Neural progenitor cell (in vitro differentiated cells): ENCODE measurements around the gene HLA-E. TPM values are rescaled to one million over a fixed set of nuclear protein-coding genes. Genes with fewer than 3 reads are reported as not detected.
A peak's percentile ranks its signal among the peaks of the same experiment; 100 is the strongest.
"Not testable (repeated sequence)": the region's sequence is repeated elsewhere in the genome, so short reads cannot be mapped to it uniquely, and the experiment has no call there.

Experiments used
- DNase-seq: peaks from one replicate; pipeline ENCODE4 v3.0.0-alpha.2; 2016; ENCODE audit warnings: low spot score
- H2AFZ ChIP-seq: fragments of 200-600 bp; sonication (generic); replicated peaks from 2 replicates; pipeline ENCODE4 v1.6.1; 2016; ENCODE audit warnings: antibody characterized with exemption
- H3F3A ChIP-seq: fragments of 200-600 bp; sonication (generic); 2 replicates; pipeline ENCODE4 v1.6.1; 2016; ENCODE audit warnings: antibody characterized with exemption, low read depth
- H3K27ac ChIP-seq: fragments of 200-600 bp; sonication (generic); 2 replicates; pipeline ENCODE4 v1.5.1; 2016; ENCODE audit warnings: mild to moderate bottlenecking
- H3K27me3 ChIP-seq: fragments of 200-600 bp; sonication (generic); 2 replicates; pipeline ENCODE4 v1.6.1; 2016; ENCODE audit warnings: mild to moderate bottlenecking, moderate library complexity
- H3K36me3 ChIP-seq: fragments of 200-600 bp; sonication (generic); 2 replicates; pipeline ENCODE4 v1.5.1; 2016
- H3K4me1 ChIP-seq: fragments of 200-600 bp; sonication (generic); 2 replicates; pipeline ENCODE4 v1.6.1; 2016; ENCODE audit warnings: mixed run types
- H3K4me2 ChIP-seq: fragments of 200-600 bp; sonication (generic); 2 replicates; pipeline ENCODE4 v1.6.1; 2016
- H3K4me3 ChIP-seq: fragments of 200-600 bp; sonication (generic); 2 replicates; pipeline ENCODE4 v1.5.1; 2016
- H3K79me2 ChIP-seq: fragments of 200-600 bp; sonication (generic); 2 replicates; pipeline ENCODE4 v1.6.1; 2016; ENCODE audit warnings: low read depth
- H3K9ac ChIP-seq: fragments of 200-600 bp; sonication (generic); 2 replicates; pipeline ENCODE4 v1.6.1; 2016
- H3K9me3 ChIP-seq: fragments of 200-600 bp; sonication (generic); 2 replicates; pipeline ENCODE4 v1.5.1; 2016; ENCODE audit warnings: low read depth
- H4K20me1 ChIP-seq: fragments of 200-600 bp; sonication (generic); 2 replicates; pipeline ENCODE4 v1.6.1; 2016; ENCODE audit warnings: low read depth
- H3K27ac Mint-ChIP-seq: 3 replicates; pipeline ENCODE4 v1.8.0; 2021; ENCODE audit warnings: mixed read lengths
- H3K27me3 Mint-ChIP-seq: 2 replicates; pipeline ENCODE4 v1.8.0; 2022; ENCODE audit warnings: low read depth, mild to moderate bottlenecking, inconsistent platforms, moderate library complexity, mixed read lengths; ENCODE audit not compliant: insufficient read depth
- H3K36me3 Mint-ChIP-seq: 3 replicates; pipeline ENCODE4 v1.8.0; 2021; ENCODE audit warnings: mixed read lengths
- H3K4me1 Mint-ChIP-seq: 3 replicates; pipeline ENCODE4 v1.8.0; 2021; ENCODE audit warnings: mixed read lengths
- H3K4me3 Mint-ChIP-seq: 3 replicates; pipeline ENCODE4 v1.8.0; 2021; ENCODE audit warnings: mild to moderate bottlenecking, moderate library complexity, mixed read lengths
- H3K9me3 Mint-ChIP-seq: 3 replicates; pipeline ENCODE4 v1.8.0; 2020; ENCODE audit warnings: mixed read lengths
- CTCF ChIP-seq: fragments of 200-600 bp; sonication (generic); IDR thresholded peaks from 2 replicates; pipeline ENCODE4 v1.5.1; 2017; ENCODE audit warnings: antibody characterized with exemption, mild to moderate bottlenecking
- EZH2 ChIP-seq: fragments of 200-600 bp; sonication (generic); IDR thresholded peaks from 2 replicates; pipeline ENCODE4 v1.6.1; 2017; ENCODE audit warnings: antibody characterized with exemption, mild to moderate bottlenecking, moderate library complexity
- EZH2phosphoT487 ChIP-seq: fragments of 200-600 bp; sonication (generic); IDR thresholded peaks from 2 replicates; pipeline ENCODE4 v1.6.1; 2017; ENCODE audit warnings: antibody characterized with exemption
- total RNA-seq: library from RNA; depleted of rRNA; stranded (reverse); fragments of >200 nt; gene quantifications from 2 replicates; pipeline ENCODE4 v1.2.3, GENCODE V29; 2015; ENCODE audit warnings: low replicate concordance

HLA-E gene
- total RNA-seq, 1 donor from 2014 or later: 24.8 TPM

- not testable (repeated sequence) for H3K27ac ChIP-seq, H3K4me1 ChIP-seq, H3K36me3 ChIP-seq, H4K20me1 ChIP-seq, H3K4me3 Mint-ChIP-seq, H3K36me3 Mint-ChIP-seq, H3K27ac Mint-ChIP-seq, H3K4me1 Mint-ChIP-seq, H3F3A ChIP-seq, H3K9ac ChIP-seq, H3K79me2 ChIP-seq, H3K9me3 ChIP-seq, H3K9me3 Mint-ChIP-seq
- Histone ChIP-seq H3K27me3 (peaks cover 76% of the 10 kb centered on the region), H3K4me2 (peak overlapping the region; percentile 73), H2AFZ (peak overlapping the region; percentile 82), H3K4me3 (peak overlapping the region; percentile 37)
- DNase-seq: peak; percentile 94
- peak; percentile 91 for TF ChIP-seq CTCF
- H3K27me3 Mint-ChIP-seq: peaks cover 39% of the 10 kb centered on the region
These were observed 7.2 kb upstream of the HLA-E start for GRCh38 chr6:30481965-30482644.

DNA sequence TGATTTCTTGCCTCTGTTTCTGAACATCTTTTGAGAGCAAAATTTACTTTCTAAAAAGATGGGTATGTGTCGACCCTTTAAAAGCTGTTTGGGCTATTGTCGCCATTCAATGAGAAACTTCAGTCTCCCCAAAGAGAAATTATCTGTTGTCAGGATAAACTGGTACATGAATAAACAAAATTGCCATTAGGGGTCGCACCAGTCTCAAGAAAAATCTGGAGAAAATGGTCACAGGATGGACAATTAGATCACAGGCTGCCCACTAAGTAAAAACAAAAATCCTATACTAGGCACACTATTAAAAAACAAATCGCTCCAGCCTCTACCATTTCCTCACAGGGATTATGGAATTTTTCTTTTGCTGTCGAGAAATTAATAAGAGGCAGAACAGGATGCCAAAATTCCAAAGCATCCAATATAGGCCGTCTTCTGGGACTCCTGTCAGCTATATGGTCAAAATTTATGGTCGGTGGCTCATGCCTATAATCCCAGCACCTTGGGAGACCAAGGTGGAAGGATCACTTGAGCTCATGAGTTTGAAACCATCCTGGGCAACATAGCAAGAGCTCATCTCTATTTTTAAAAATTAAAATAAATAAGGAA, 5.5 kb upstream of the HLA-E start:
- peaks cover 31% of the 10 kb centered on the region for H3K27me3 Mint-ChIP-seq

DNA sequence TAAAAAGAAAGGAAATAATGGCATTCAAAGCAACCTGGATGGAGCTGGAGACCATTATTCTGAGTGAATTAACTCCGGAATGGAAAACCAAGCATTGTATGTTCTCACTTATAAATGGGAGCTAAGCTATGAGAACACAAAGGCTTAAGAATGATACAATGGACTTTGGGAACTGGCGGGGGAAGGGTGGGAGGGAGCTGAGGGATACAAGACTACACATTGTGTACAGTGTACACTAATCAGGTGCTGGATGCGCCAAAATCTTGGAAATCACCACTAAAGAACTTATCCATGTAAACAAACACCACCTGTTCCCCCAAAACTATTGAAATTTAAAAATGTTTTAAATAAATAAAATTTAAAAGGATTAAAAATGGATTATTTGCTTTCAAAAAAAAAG, 4.1 kb upstream of the HLA-E start:
- no peaks in the 10 kb centered on the region for H3K36me3 Mint-ChIP-seq
- TF ChIP-seq EZH2phosphoT487 (no peak), EZH2 (no peak), CTCF (no peak)
- Histone ChIP-seq H2AFZ (no peak overlapping the region), H3K27ac (no peak overlapping the region), H3K4me2 (no peak overlapping the region), H3K79me2 (no peaks in the 10 kb centered on the region), H4K20me1 (peaks cover 1% of the 10 kb centered on the region), H3K4me1 (peaks cover under 1% of the 10 kb centered on the region), H3K9ac (no peak overlapping the region), H3K27me3 (peaks cover 61% of the 10 kb centered on the region), H3K36me3 (no peaks in the 10 kb centered on the region), H3K4me3 (no peak overlapping the region), H3K9me3 (no peaks in the 10 kb centered on the region), H3F3A (peaks cover 30% of the 10 kb centered on the region)
- peak; percentile 14 for DNase-seq
- H3K4me1 Mint-ChIP-seq: peaks cover 9% of the 10 kb centered on the region
- H3K27me3 Mint-ChIP-seq: peaks cover 32% of the 10 kb centered on the region
- H3K9me3 Mint-ChIP-seq: no peaks in the 10 kb centered on the region
- H3K4me3 Mint-ChIP-seq: no peak overlapping the region
- no peak overlapping the region for H3K27ac Mint-ChIP-seq

More for the DNA sequence above, 5.5 kb upstream of the HLA-E start:
- no peaks in the 10 kb centered on the region for H3K36me3 ChIP-seq
- H2AFZ ChIP-seq: no peak overlapping the region
- DNase-seq: peak; percentile 71
- H3K79me2 ChIP-seq: no peaks in the 10 kb centered on the region
- Mint-ChIP-seq H3K4me3 (no peak overlapping the region), H3K4me1 (peaks cover 3% of the 10 kb centered on the region), H3K9me3 (no peaks in the 10 kb centered on the region), H3K36me3 (no peaks in the 10 kb centered on the region), H3K27ac (no peak overlapping the region)
- H3K27ac ChIP-seq: no peak overlapping the region
- H3K4me1 ChIP-seq: no peaks in the 10 kb centered on the region
- peaks cover 74% of the 10 kb centered on the region for H3K27me3 ChIP-seq
- TF ChIP-seq EZH2phosphoT487: no peak
- TF ChIP-seq EZH2: no peak
- TF ChIP-seq CTCF: peak; percentile 69
- no peaks in the 10 kb centered on the region for H3K9me3 ChIP-seq
- H3K4me3 ChIP-seq: no peak overlapping the region
- H3K9ac ChIP-seq: no peak overlapping the region
- H3F3A ChIP-seq: peaks cover 19% of the 10 kb centered on the region
- H4K20me1 ChIP-seq: no peaks in the 10 kb centered on the region
- H3K4me2 ChIP-seq: no peak overlapping the region
